ENCODE results near the gene ELN.

The ELN gene

DNA sequence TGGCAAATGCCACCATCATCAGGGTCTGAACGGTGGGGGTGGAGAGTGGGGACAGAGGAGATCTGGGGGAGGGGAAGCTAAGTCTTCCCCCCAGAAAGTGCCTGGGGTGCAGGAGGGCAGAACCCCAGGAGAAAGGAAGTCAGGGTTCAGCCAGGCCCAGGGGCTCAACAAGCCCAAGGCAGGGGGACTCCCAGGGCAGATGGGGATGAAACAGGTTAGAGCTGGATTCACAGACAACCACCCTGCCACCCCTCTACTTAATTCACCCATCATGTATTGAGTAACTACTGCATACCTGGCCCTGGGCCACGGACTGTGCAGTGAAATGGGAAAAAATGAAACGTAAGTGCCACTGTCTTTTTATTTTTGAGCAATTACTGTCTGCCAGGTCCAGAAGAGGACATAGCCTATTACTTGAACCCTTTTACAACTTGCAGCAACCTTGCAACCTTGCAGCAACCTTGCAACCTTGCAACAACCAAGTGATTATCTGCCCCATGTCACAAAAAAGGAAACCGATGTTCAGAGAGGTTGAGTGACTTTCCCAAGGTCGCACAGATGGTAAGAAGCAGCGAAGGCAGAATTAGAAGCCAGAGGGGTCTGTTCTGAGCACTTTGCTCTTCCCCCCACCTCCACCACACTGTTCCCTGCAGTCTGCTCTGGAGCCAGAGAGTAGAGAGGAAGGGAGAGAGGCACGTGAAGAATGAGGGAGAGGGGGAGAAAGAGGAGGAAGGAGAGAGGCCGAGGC lies 4.8 kb downstream of the ELN start:
- TF ChIP-seq, protein P1, sequence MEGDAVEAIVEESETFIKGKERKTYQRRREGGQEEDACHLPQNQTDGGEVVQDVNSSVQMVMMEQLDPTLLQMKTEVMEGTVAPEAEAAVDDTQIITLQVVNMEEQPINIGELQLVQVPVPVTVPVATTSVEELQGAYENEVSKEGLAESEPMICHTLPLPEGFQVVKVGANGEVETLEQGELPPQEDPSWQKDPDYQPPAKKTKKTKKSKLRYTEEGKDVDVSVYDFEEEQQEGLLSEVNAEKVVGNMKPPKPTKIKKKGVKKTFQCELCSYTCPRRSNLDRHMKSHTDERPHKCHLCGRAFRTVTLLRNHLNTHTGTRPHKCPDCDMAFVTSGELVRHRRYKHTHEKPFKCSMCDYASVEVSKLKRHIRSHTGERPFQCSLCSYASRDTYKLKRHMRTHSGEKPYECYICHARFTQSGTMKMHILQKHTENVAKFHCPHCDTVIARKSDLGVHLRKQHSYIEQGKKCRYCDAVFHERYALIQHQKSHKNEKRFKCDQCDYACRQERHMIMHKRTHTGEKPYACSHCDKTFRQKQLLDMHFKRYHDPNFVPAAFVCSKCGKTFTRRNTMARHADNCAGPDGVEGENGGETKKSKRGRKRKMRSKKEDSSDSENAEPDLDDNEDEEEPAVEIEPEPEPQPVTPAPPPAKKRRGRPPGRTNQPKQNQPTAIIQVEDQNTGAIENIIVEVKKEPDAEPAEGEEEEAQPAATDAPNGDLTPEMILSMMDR (IDR thresholded peaks at IDR 0.05), result no peak

DNA sequence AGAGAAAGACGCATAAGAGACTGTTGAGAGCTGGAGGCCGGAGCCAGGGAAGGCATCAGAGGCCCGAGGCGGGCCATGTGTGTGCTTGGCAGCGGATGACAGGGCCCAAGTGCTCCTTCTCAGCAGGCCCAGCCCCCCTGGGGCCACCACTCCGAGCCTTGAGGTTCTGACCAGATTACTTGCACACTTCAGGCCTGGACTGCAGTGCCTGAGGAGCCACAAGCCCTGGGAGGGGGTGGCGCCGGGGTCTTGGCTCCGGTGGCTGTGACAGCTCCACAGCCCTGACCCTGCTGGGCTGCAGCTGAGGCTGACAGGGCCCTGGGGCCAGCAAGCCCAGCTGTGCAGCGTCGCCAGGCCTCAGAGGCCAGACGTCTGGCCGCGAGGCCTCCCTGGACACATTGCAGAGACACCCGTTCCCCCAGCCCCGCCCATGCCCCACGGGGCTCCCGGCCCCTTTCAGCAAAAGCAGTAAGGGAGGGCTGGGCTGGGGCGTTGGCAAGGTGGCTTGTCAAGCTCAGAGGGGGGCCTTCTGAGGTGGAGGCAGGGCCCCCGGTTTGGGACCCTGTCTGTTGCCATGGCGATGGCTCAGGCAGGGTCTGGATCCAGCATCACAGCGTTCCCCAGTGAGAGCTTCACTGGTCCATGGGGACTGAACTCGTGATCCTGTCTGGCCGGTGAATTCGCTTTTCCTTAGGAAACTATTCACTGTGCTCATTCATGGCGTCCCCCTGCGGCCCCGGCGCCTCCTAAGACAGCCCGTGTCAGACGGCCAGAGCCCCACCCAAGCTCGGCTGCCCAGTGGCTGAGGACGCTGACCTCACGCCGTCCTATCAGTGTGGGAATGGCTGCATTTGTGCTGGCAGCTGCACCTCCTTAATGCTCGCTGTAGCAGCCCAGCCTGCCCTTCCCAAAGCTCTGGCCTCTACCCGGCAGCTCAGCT lies 5.7 kb downstream of the ELN start:
- TF ChIP-seq, protein P1 (IDR thresholded peaks at IDR 0.05), result no peak

DNA sequence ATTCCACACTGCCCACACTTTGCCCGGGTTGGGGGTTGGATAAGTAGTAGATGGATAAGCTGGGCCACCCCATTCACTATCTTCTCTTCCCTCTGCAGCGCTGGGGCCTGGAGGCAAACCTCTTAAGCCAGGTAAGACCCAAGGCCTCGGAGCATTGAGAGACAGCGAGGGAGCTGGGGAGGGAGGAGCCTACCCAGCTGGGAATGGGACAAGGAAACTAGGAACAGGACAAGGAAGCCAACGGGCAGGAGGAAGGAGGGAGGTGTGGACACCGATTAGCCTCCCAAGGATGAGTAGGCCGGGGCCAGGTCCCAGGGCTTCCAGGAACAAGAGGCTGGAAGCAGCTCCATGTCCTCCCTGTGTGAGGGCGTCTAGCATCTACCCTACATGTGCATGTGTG lies 9.6 kb downstream of the ELN start:
- TF ChIP-seq, protein P1 (IDR thresholded peaks at IDR 0.05), result no peak

DNA sequence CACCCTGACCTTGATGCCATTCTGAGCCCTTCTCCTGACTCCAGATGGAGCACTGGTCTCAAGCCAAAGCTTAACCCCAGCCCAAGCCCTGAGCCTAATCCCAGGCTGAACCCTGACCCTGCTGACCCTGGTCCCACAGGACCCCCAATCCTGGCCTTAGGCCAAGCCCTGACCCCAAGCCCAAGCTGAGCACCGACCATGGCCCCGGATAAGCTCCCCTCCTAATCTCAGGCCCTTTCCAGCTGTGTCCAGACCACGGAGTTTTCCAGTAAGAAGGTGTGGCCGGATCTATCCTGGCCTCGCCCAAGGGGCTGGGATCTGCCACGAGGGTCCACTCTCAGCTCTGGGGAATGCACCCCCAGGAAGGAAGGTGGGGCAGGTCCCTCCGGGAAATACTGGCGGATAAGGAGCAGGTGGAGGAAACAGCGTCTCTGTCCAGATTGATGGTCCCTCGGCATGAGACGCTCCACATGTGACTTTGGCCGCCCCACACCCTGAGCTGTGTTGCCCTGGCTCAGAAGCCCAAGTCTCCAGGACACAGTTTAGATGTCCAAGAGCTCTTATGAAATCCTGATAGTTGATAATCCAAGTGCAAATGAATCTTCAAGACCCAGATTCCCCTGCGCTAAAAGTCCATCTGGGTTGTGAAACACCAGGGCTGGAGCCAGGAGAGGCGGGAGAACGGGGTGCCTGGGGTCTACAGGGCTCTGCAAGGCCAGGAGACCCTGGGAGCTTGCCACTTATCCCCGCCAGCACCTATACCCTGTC lies 10.4 kb downstream of the ELN start:
- TF ChIP-seq, protein P1 (IDR thresholded peaks at IDR 0.05), result no peak

DNA sequence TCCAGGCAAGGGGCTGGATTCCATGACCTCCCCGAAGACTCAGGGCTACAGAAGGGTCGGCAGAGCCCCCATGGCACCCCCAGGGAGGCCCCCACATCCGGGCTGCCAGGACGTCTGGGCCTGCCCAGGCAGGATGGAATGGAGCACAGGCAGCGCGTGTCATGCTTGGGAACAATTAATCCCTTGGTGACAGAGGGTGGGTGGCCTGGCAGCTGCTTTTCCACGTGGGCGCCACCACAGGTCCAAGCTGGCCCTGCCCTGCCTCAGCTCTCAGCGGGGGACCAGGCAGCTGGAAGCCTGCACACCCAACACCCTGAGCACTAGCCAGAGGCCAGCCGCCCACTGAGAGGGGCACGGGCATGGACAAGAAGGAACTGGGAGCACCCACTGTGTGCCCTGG lies 11.4 kb downstream of the ELN start:
- TF ChIP-seq, protein P1 (IDR thresholded peaks at IDR 0.05), result no peak

DNA sequence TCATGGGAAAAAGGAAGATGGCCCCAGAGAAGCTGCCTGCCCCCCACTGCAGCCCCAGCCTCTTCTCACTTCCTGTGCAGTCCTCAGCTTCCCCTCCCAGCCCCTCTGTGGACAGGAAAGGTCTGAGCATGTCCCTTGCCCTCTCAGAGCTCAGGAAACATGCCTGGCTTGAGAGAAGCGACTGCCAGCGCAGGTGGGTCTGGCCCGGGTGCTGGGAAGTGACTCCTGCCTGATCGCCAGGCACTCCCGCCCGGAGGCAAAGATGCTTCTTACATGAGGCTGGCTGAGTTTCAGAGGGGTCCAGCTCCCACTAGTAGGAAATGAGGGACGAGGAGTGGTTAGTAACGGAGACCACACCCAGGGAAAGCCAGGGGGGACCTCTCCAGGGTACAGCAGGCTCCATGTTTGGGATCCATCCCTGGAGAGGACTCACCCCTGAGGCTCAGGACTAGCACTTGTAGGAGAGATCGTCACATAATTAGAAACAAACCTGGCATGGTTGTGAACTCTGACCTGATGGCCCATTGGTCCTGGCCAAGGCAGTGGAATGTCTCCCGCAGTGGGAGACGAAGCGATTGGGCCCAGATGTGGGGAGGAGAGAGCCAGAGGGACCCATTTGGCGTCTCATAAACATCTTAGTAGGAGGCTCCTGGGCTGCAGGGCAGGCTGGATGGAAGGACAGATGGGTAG lies 12.3 kb downstream of the ELN start:
- TF ChIP-seq, protein P1 (IDR thresholded peaks at IDR 0.05), result no peak
